ENCODE results near the gene E2F6. TPM values are rescaled to one million over a fixed set of nuclear protein-coding genes. Genes with fewer than 3 reads are reported as not detected.

Gene E2F6
- total and polyA plus RNA-seq, 2 of the 13 experiments (the other 11 are each of a cell fraction or from before 2014, with no cell fraction given): 27.3 to 36.0 TPM

GRCh38 chr2:11498543-11499034 is 32.6 kb upstream of the E2F6 start (continued):
- no peak for TF ChIP-seq USF2 (IDR thresholded peaks at IDR 0.05; ENCODE audit: low read depth, low read length)
- TF ChIP-seq USF2 (CRISPR knock-in tag; IDR thresholded peaks at IDR 0.05; ENCODE audit: borderline replicate concordance): no peak
- TF ChIP-seq SMAD1 (CRISPR knock-in tag; IDR thresholded peaks at IDR 0.05; ENCODE audit: borderline replicate concordance, low read depth): no peak; the same call in 1 of the 2 replicates
- TF ChIP-seq RXRA (CRISPR knock-in tag; IDR thresholded peaks at IDR 0.05): peak; percentile 41; the same call in 1 of the 2 replicates
- TF ChIP-seq ZBTB49 (CRISPR knock-in tag; IDR thresholded peaks at IDR 0.05; ENCODE audit: borderline replicate concordance): no peak
- no peak for TF ChIP-seq ZNF775 (CRISPR knock-in tag; IDR thresholded peaks at IDR 0.05; ENCODE audit: borderline replicate concordance)
- no peak; the same call in 1 of the 2 replicates for TF ChIP-seq HMG20A (CRISPR knock-in tag; IDR thresholded peaks at IDR 0.05; ENCODE audit: borderline replicate concordance)
- peak; percentile 75; the same call in 1 of the 2 replicates for TF ChIP-seq ZNF768 (CRISPR knock-in tag; IDR thresholded peaks at IDR 0.05)
- TF ChIP-seq MYNN (CRISPR knock-in tag; IDR thresholded peaks at IDR 0.05; ENCODE audit: low read depth): no peak
- TF ChIP-seq FOXK1 (CRISPR knock-in tag; IDR thresholded peaks at IDR 0.05; ENCODE audit: borderline replicate concordance, low read depth): no peak
- 0 out of 2 replicates have a peak, but pooled peaks have one; percentile 53 for TF ChIP-seq CBX5 (CRISPR knock-in tag; IDR thresholded peaks at IDR 0.05; ENCODE audit: borderline replicate concordance)
- peak; percentile 57 for TF ChIP-seq ETV5 (CRISPR knock-in tag; IDR thresholded peaks at IDR 0.05; ENCODE audit: borderline replicate concordance)
- no peak for TF ChIP-seq GZF1 (CRISPR knock-in tag; IDR thresholded peaks at IDR 0.05)
- TF ChIP-seq HOXA7 (CRISPR knock-in tag; IDR thresholded peaks at IDR 0.05): no peak
- TF ChIP-seq NR2F6 (IDR thresholded peaks at IDR 0.05): no peak
- no peak for TF ChIP-seq NR2F6 (CRISPR knock-in tag; IDR thresholded peaks at IDR 0.05)
- TF ChIP-seq DBP (CRISPR knock-in tag; IDR thresholded peaks at IDR 0.05; ENCODE audit: not compliant biosample characterization): no peak
- TF ChIP-seq MTA1 (CRISPR knock-in tag; IDR thresholded peaks at IDR 0.05; ENCODE audit: borderline replicate concordance): no peak; the same call in 1 of the 2 replicates
- TF ChIP-seq HNRNPUL1 (IDR thresholded peaks at IDR 0.05; ENCODE audit: low read depth, low read length): no peak
- TF ChIP-seq EED (CRISPR knock-in tag; IDR thresholded peaks at IDR 0.05): peak; percentile 56; the same call in 1 of the 2 replicates
- no peak for TF ChIP-seq SMAD9 (CRISPR knock-in tag; IDR thresholded peaks at IDR 0.05)
- no peak; the same call in none of the 2 replicates for TF ChIP-seq MXD3 (CRISPR knock-in tag; IDR thresholded peaks at IDR 0.05)
- TF ChIP-seq SMYD3 (CRISPR knock-in tag; IDR thresholded peaks at IDR 0.05): no peak
- TF ChIP-seq ZFP36L2 (CRISPR knock-in tag; IDR thresholded peaks at IDR 0.05): no peak
- no peak for TF ChIP-seq ATF4 (CRISPR knock-in tag; IDR thresholded peaks at IDR 0.05)
- TF ChIP-seq ZNF879 (CRISPR knock-in tag; IDR thresholded peaks at IDR 0.05): peak; percentile 52

All from HepG2 (cell line).